Neural cell (in vitro differentiated cells): Measurements from ENCODE around the gene CAMK1D. TPM values are rescaled to one million over a fixed set of nuclear protein-coding genes. Genes with fewer than 3 reads are reported as not detected.

Source experiments
- H2AFZ ChIP-seq: fragments of 200-600, 300-800 bp; sonication (generic), shearing (Covaris generic); 2 replicates; pipeline ENCODE4 v1.6.0; 2014; ENCODE audit warnings: low read depth, mild to moderate bottlenecking, antibody characterized with exemption, low read length, moderate library complexity
- H3F3A ChIP-seq: fragments of 200-600 bp; shearing (Covaris generic); 2 replicates; pipeline ENCODE4 v1.6.1; 2016; ENCODE audit warnings: mild to moderate bottlenecking, moderate library complexity, mixed read lengths, antibody characterized with exemption, low read length; ENCODE audit not compliant: insufficient read depth, poor library complexity, severe bottlenecking
- H3K27ac ChIP-seq: fragments of 200-600, 300-800 bp; sonication (generic), shearing (Covaris generic); 2 replicates; pipeline ENCODE4 v1.5.1; 2014; ENCODE audit warnings: mild to moderate bottlenecking, low read length, moderate library complexity
- H3K27me3 ChIP-seq: fragments of 300-800, 200-600 bp; sonication (generic), shearing (Covaris generic); 2 replicates; pipeline ENCODE4 v1.6.0; 2014; ENCODE audit warnings: mild to moderate bottlenecking, low read depth, low read length, moderate library complexity; ENCODE audit not compliant: insufficient read depth
- H3K36me3 ChIP-seq: fragments of 300-800, 200-600 bp; sonication (generic), shearing (Covaris generic); 2 replicates; pipeline ENCODE4 v1.5.1; 2014; ENCODE audit warnings: mild to moderate bottlenecking, antibody characterized with exemption, low read length, moderate library complexity; ENCODE audit not compliant: insufficient read depth
- H3K4me2 ChIP-seq: fragments of 300-800, 200-600 bp; sonication (generic), shearing (Covaris generic); 2 replicates; pipeline ENCODE4 v1.6.0; 2014; ENCODE audit warnings: mild to moderate bottlenecking, low read length
- H3K4me3 ChIP-seq: fragments of 300-800, 200-600 bp; sonication (generic), shearing (Covaris generic); 2 replicates; pipeline ENCODE4 v1.5.1; 2014; ENCODE audit warnings: mild to moderate bottlenecking, low read length, moderate library complexity
- H3K79me2 ChIP-seq: fragments of 200-600 bp; shearing (Covaris generic); replicated peaks from 2 replicates; pipeline ENCODE4 v1.6.0; 2014; ENCODE audit warnings: mild to moderate bottlenecking, low read length, moderate library complexity; ENCODE audit not compliant: insufficient read depth
- H3K9ac ChIP-seq: fragments of 300-800, 200-600 bp; sonication (generic), shearing (Covaris generic); 2 replicates; pipeline ENCODE4 v1.6.1; 2016; ENCODE audit warnings: mild to moderate bottlenecking, low read length, mixed read lengths
- H3K9me2 ChIP-seq: fragments of 200-600 bp; shearing (Covaris generic); 2 replicates; pipeline ENCODE4 v1.6.1; 2016; ENCODE audit warnings: mild to moderate bottlenecking, low read length, mixed read lengths; ENCODE audit not compliant: insufficient read depth
- H3K9me3 ChIP-seq: fragments of 200-600, 300-800 bp; sonication (generic), shearing (Covaris generic); 2 replicates; pipeline ENCODE4 v1.6.1; 2016; ENCODE audit warnings: mild to moderate bottlenecking, mixed run types, low read length, moderate library complexity, mixed read lengths
- H4K20me1 ChIP-seq: fragments of 200-600 bp; shearing (Covaris generic); 2 replicates; pipeline ENCODE4 v1.6.1; 2016; ENCODE audit warnings: mild to moderate bottlenecking, mixed run types; ENCODE audit not compliant: insufficient read depth
- CTCF ChIP-seq: fragments of 450-650 bp; IDR thresholded peaks from 2 replicates; pipeline ENCODE4 v1.5.1; 2014; ENCODE audit warnings: antibody characterized with exemption, mild to moderate bottlenecking, moderate library complexity; ENCODE audit not compliant: poor library complexity, severe bottlenecking
- EP300 ChIP-seq: fragments of 450-650 bp; conservative IDR thresholded peaks from 2 replicates; pipeline ENCODE4 v1.6.1; 2014; ENCODE audit warnings: antibody characterized with exemption, mild to moderate bottlenecking, moderate library complexity; ENCODE audit not compliant: poor library complexity, severe bottlenecking
- EZH2 ChIP-seq: fragments of 200-600, 300-800 bp; shearing (Covaris generic), sonication (generic); IDR thresholded peaks from 2 replicates; pipeline ENCODE4 v1.6.1; 2014; ENCODE audit warnings: antibody characterized with exemption, low read length, borderline replicate concordance, mild to moderate bottlenecking; ENCODE audit not compliant: insufficient read depth, poor library complexity, severe bottlenecking
- MXI1 ChIP-seq: fragments of 450-650 bp; conservative IDR thresholded peaks from 2 replicates; pipeline ENCODE4 v1.6.1; 2014; ENCODE audit warnings: antibody characterized with exemption, mild to moderate bottlenecking; ENCODE audit not compliant: poor library complexity, severe bottlenecking
- POLR2AphosphoS5 ChIP-seq: IDR thresholded peaks from 2 replicates; pipeline ENCODE4 v1.6.1; 2012
- RAD21 ChIP-seq: fragments of 450-650 bp; conservative IDR thresholded peaks from 2 replicates; pipeline ENCODE4 v1.6.1; 2014; ENCODE audit warnings: antibody characterized with exemption, mild to moderate bottlenecking, moderate library complexity
- REST ChIP-seq: IDR thresholded peaks from 2 replicates; pipeline ENCODE4 v1.6.1; 2012; ENCODE audit warnings: borderline replicate concordance
- SMC3 ChIP-seq: fragments of 450-650 bp; conservative IDR thresholded peaks from 2 replicates; pipeline ENCODE4 v1.6.1; 2014; ENCODE audit warnings: antibody characterized with exemption, mild to moderate bottlenecking, moderate library complexity; ENCODE audit not compliant: poor library complexity
- TAF1 ChIP-seq: IDR thresholded peaks from 2 replicates; pipeline ENCODE4 v1.6.1; 2012; ENCODE audit warnings: low read depth
- polyA plus RNA-seq: library from polyadenylated mRNA; depleted of rRNA; stranded (reverse); fragments of >200 nt; gene quantifications from 2 replicates; pipeline ENCODE4 v1.2.3, GENCODE V29; 2014

CAMK1D gene
- polyA plus RNA-seq, 1 donor from 2014 or later: 13.8 TPM

GRCh38 chr10:12417331-12417730 lies 68.0 kb downstream of the CAMK1D start:
- Histone ChIP-seq H3K9me3 (no peaks in the 10 kb centered on the region), H3K4me3 (no peak overlapping the region), H3F3A (no peaks in the 10 kb centered on the region), H3K9ac (no peak overlapping the region), H3K36me3 (no peaks in the 10 kb centered on the region), H4K20me1 (no peaks in the 10 kb centered on the region), H3K9me2 (no peaks in the 10 kb centered on the region), H3K27ac (no peak overlapping the region), H3K4me2 (no peak overlapping the region), H3K79me2 (peaks cover 4% of the 10 kb centered on the region), H3K27me3 (no peaks in the 10 kb centered on the region), H2AFZ (no peak overlapping the region)
- TF ChIP-seq EP300: no peak
- no peak for TF ChIP-seq MXI1
- TF ChIP-seq RAD21: no peak
- no peak for TF ChIP-seq EZH2
- TF ChIP-seq POLR2AphosphoS5: no peak
- TF ChIP-seq SMC3: no peak
- TF ChIP-seq CTCF: no peak
- no peak for TF ChIP-seq REST
- TF ChIP-seq TAF1: no peak

- Histone ChIP-seq H3K9me3 (no peaks in the 10 kb centered on the region), H3K36me3 (no peaks in the 10 kb centered on the region), H3K9me2 (no peaks in the 10 kb centered on the region), H3K9ac (no peak overlapping the region), H3K27ac (no peak overlapping the region), H3F3A (no peaks in the 10 kb centered on the region), H3K27me3 (no peaks in the 10 kb centered on the region), H3K4me2 (no peak overlapping the region), H4K20me1 (no peaks in the 10 kb centered on the region), H2AFZ (no peak overlapping the region), H3K79me2 (peaks cover 4% of the 10 kb centered on the region), H3K4me3 (no peak overlapping the region)
- TF ChIP-seq CTCF (no peak), MXI1 (no peak), REST (no peak), EZH2 (no peak), SMC3 (no peak), POLR2AphosphoS5 (no peak)
These were observed 68.7 kb downstream of the CAMK1D start for GRCh38 chr10:12418000-12418399.
